ENCODE data around the gene CHMP1B. TPM values are rescaled to one million over a fixed set of nuclear protein-coding genes. Genes with fewer than 3 reads are reported as not detected.

CHMP1B gene, protein sequence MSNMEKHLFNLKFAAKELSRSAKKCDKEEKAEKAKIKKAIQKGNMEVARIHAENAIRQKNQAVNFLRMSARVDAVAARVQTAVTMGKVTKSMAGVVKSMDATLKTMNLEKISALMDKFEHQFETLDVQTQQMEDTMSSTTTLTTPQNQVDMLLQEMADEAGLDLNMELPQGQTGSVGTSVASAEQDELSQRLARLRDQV
- 10 to 100 TPM; 25.6 to 35.3 TPM for total RNA-seq
- long read RNA-seq, transcript CHMP1B-201 (1 exons, 3,054 nt) = major isoform, 23 of 23 reads
- long read RNA-seq, partial matches to known transcripts = 0 of 23 reads
- long read RNA-seq, other reads (novel, unspliced or antisense) = 0 of 23 reads

- DNase-seq = peak; percentile 99
- intact Hi-C loops (cut with DNase I) = loop anchor here in 1 of 2 donors (5.0 kb wide), 1 partner anchor 56 kb away; the partner anchor contains the start of gene MPPE1
- peak; percentile 99 for ATAC-seq
These were observed at the start of gene CHMP1B for GRCh38 chr18:11851146-11851805. TSS of gene CHMP1B (plus strand) at chr18:11851413. CDS start at chr18:11851512, 99 bp downstream.

DNA sequence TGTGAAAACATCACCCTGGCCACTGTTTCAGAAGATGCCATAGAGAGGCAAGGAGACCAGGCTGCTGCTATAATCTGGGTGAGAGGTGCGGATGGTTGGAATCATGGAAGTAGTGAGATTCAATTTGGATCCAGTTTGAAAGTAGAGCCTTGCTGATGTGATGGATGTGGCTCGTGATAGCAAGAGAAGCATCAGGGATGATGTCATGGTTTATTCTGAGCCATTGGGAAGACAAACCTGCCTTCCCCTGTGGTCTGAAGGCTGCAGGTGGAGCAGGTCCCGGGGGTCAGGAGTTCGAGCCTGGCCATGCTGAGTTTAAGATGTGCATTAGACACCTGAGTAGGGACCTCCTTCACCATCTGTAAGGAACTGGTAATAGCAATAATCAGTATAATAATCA lies 49.6 kb upstream of the CHMP1B start:
- intact Hi-C loops (cut with DNase I) = no loop called here
- DNase-seq (no peak), ATAC-seq (no peak)

DNA sequence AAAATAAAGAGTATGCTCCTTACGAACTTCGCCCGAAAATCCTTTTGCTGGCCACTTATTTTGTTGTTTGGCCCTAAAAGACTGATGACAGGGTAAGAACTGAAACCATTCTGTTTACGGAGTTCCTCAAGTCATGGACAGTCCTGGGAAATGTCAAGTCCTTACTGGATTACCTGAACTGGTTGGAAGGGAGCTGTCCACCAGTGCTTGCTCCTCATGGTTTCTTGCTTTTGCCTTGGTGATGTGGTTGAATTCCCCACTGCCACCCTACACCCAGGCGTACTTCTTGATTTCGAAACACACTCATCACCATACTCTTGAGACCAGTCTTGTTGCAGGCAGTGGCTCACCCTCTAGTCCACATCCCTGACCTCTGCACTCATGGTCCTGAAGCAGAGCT lies 49.1 kb upstream of the CHMP1B start:
- intact Hi-C loops (cut with DNase I) = no loop called here
- ATAC-seq (no peak), DNase-seq (no peak)

- DNase-seq (no peak), ATAC-seq (no peak)
- intact Hi-C loops (cut with DNase I) = no loop called here
These were observed 48.6 kb upstream of the CHMP1B start for GRCh38 chr18:11802586-11802985.

- DNase-seq (no peak), ATAC-seq (no peak)
- intact Hi-C loops (cut with DNase I) = no loop called here
These were observed 44.0 kb upstream of the CHMP1B start for GRCh38 chr18:11807233-11807632.

- no peak for DNase-seq
- ATAC-seq = peak in 1 of 2 donors; percentile 48
- intact Hi-C loops (cut with DNase I) = no loop called here
These were observed 43.0 kb upstream of the CHMP1B start for GRCh38 chr18:11808001-11808855.

GRCh38 chr18:11809895-11810294 lies 41.3 kb upstream of the CHMP1B start:
- intact Hi-C loops (cut with DNase I) = no loop called here
- DNase-seq = no peak
- ATAC-seq = no peak

- no peak for ATAC-seq
- intact Hi-C loops (cut with DNase I) = no loop called here
These were observed 40.8 kb upstream of the CHMP1B start for GRCh38 chr18:11810379-11810778.

DNA sequence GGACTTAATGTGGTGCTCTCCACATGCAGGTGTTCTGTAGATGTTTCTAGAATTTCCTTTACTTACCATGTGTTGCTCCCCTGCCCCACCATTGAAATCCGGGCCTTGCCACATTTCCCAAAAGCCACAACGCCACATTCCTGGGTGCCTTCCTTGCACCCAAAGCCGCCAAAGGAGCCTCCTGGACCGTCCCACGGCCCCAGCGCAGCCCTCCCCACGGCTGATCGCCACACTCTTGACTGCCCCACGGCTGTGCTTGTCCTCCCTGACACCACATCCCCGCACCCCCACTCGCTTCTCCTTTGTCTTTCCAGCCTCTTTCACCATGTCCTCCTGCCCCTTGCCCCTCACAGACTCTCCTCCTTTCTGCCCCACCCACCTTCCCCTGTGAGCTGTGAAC lies 40.2 kb upstream of the CHMP1B start:
- intact Hi-C loops (cut with DNase I) = no loop called here
- ATAC-seq (no peak), DNase-seq (no peak)

More at GRCh38 chr18:11810379-11810778, 40.8 kb upstream of the CHMP1B start:
- no peak for DNase-seq

- DNase-seq (no peak), ATAC-seq (no peak)
- intact Hi-C loops (cut with DNase I) = no loop called here
These were observed 34.0 kb upstream of the CHMP1B start for GRCh38 chr18:11817229-11817628.

DNA sequence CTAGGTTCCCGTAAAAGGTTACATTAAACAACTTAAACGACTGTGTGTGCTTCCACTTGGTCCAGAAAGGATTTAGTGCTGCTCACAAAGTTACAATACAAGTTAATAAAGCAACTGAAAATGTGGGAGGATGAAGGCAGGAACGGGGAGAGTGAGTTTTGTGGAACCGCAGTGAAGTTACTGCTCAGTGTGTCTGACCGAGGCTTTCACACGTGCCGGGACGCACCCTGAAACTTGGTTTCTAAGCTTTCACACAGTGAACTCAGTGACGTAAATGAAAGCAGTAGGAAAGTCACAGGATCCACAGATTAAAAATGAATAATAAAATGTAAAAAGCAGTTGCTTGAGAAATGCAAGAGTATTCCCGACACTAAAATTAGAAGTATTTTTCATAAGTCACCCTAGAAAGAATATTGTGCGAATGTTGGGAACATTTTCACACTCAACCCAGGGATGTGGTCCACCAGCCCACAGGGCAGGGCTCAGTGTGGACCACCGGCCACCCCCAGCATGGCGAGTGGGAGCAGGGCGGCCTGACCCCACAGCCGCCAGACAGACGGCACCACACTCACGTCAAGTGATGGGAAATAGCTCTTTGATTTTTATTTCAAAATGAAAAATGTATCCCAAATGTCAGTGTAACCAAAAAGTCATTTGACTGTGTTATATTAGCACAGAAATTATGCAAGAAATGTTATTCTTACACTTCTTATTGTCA lies 32.6 kb upstream of the CHMP1B start:
- intact Hi-C loops (cut with DNase I) = no loop called here
- ATAC-seq (no peak), DNase-seq (no peak)

DNA sequence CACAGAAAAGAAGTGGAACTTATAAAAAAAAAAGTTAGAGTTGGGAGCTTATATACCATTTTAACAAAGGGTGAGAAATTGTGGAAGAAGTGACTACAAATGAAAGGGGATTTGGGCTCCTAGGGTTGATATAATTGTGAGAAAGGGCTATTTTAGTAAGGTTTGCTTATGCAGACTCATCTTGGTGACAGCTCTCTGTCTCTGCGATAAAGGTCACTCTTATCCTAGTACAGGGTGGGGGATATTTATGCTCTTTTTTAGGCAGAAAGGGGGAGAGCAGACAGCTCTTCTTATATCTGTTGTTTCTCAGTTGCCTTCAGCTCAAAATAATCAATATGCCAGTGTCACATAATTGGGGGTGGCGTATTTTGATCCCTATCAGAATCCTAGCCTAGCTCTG lies 31.3 kb upstream of the CHMP1B start:
- no peak for ATAC-seq
- no peak for DNase-seq
- intact Hi-C loops (cut with DNase I) = no loop called here

- no peak for DNase-seq
- no peak for ATAC-seq
- intact Hi-C loops (cut with DNase I) = no loop called here
These were observed 30.5 kb upstream of the CHMP1B start for GRCh38 chr18:11820697-11821096.

- ATAC-seq = no peak
- no peak for DNase-seq
- intact Hi-C loops (cut with DNase I) = no loop called here
These were observed 30.0 kb upstream of the CHMP1B start for GRCh38 chr18:11821208-11821607.

- intact Hi-C loops (cut with DNase I) = no loop called here
- ATAC-seq = no peak
- no peak for DNase-seq
These were observed 29.5 kb upstream of the CHMP1B start for GRCh38 chr18:11821643-11822237.

GRCh38 chr18:11823545-11823944 lies 27.7 kb upstream of the CHMP1B start:
- DNase-seq (no peak), ATAC-seq (no peak)
- intact Hi-C loops (cut with DNase I) = no loop called here

DNA sequence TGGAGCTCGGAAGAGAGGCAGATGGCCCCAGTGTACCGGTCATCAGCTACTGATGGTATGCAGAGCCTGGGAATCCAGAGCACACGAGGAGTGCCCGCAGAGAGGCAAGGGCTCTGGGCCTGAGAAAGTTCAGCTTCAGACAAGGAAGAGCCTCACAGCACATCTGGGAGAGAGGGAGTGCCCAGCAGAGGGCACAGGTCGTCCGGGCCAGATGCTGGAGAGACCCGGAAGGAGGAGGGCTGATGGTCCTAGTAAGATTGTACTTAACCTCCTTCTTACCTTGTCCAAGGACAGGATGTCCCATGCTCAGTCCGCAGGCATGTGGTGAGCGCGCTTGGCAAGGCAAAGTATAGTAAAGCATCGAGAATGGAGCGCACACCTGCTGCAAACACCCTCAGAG lies 24.4 kb upstream of the CHMP1B start:
- intact Hi-C loops (cut with DNase I) = no loop called here
- ATAC-seq (no peak), DNase-seq (no peak)

DNA sequence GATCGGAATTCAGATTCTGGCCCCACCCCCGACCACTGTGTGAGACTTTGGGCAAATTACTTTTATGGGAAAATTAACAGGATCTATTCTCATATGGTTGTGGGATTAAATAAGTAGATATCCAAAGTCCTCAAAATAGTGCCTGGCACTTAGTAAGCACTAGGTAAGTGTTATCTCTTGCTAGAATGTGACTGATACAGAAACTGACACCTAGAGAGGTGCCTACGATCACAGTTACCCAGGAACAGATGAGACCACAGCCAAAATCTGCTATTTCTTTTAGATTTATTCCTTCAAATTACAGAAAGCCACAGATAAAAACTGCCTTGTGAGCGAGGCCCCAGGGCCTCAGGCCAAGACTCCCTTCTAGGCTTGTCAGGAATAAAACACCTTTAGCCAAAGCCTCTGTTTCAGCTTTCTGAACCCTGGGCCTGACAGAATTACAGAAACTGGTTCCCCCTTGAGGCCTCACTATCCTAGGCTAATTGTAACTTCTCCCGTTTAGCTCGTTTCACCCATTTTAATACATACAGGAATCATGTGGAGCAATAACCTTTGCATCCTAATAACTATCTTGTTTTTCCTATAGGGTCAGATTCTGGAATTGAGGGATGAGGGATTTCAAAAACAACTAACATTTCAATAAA lies 22.3 kb upstream of the CHMP1B start:
- ATAC-seq = no peak

More for the DNA sequence above, 22.3 kb upstream of the CHMP1B start:
- DNase-seq = no peak
- intact Hi-C loops (cut with DNase I) = no loop called here
